ENCODE measurements around the gene HSPA1B. TPM values are rescaled to one million over a fixed set of nuclear protein-coding genes. Genes with fewer than 3 reads are reported as not detected.
"Not testable (repeated sequence)": the region's sequence is repeated elsewhere in the genome, so short reads cannot be mapped to it uniquely, and the experiment has no call there.

HSPA1B gene
- total RNA-seq, 1 donor from 2014 or later = 155 TPM

- DNase-seq (ENCODE audit: low spot score) = no peak
- Mint-ChIP-seq H3K27ac (peak overlapping the region; percentile 67), H3K4me1 (ENCODE audit: low read depth) (peaks cover 49% of the 10 kb centered on the region), H3K36me3 (ENCODE audit: low read depth) (peaks cover 54% of the 10 kb centered on the region), H3K4me3 (peak overlapping the region; percentile 94), H3K27me3 (ENCODE audit: insufficient read depth) (no peaks in the 10 kb centered on the region), H3K9me3 (no peaks in the 10 kb centered on the region)
- intact Hi-C loops (cut with micrococcal nuclease) = no loop called here
These were observed 10.0 kb downstream of the HSPA1B start for GRCh38 chr6:31837369-31838113.

- peaks cover 54% of the 10 kb centered on the region for H3K36me3 Mint-ChIP-seq (ENCODE audit: low read depth)
- DNase-seq (ENCODE audit: low spot score); intact Hi-C loops (cut with micrococcal nuclease); H3K27me3 Mint-ChIP-seq (ENCODE audit: insufficient read depth); H3K9me3 Mint-ChIP-seq; H3K27ac Mint-ChIP-seq: not testable (repeated sequence)
- H3K4me3 Mint-ChIP-seq = peak overlapping the region; percentile 94
- H3K4me1 Mint-ChIP-seq (ENCODE audit: low read depth) = peaks cover 49% of the 10 kb centered on the region
These were observed 10.6 kb downstream of the HSPA1B start for GRCh38 chr6:31838114-31838553.

GRCh38 chr6:31838968-31839367 lies 11.4 kb downstream of the HSPA1B start:
- no peaks in the 10 kb centered on the region for H3K27me3 Mint-ChIP-seq (ENCODE audit: insufficient read depth)
- peak overlapping the region; percentile 59 for H3K4me3 Mint-ChIP-seq
- H3K27ac Mint-ChIP-seq = no peak overlapping the region
- peaks cover 49% of the 10 kb centered on the region for H3K4me1 Mint-ChIP-seq (ENCODE audit: low read depth)
- DNase-seq (ENCODE audit: low spot score) = no peak
- no peaks in the 10 kb centered on the region for H3K9me3 Mint-ChIP-seq
- intact Hi-C loops (cut with micrococcal nuclease) = no loop called here
- H3K36me3 Mint-ChIP-seq (ENCODE audit: low read depth) = peaks cover 54% of the 10 kb centered on the region

GRCh38 chr6:31839779-31840126 lies 12.2 kb downstream of the HSPA1B start:
- H3K36me3 Mint-ChIP-seq (ENCODE audit: low read depth) = peaks cover 52% of the 10 kb centered on the region
- intact Hi-C loops (cut with micrococcal nuclease) = not testable (repeated sequence)

GRCh38 chr6:31842053-31842452 lies 14.5 kb downstream of the HSPA1B start:
- Mint-ChIP-seq H3K36me3 (ENCODE audit: low read depth) (peaks cover 39% of the 10 kb centered on the region), H3K27me3 (ENCODE audit: insufficient read depth) (no peaks in the 10 kb centered on the region), H3K4me1 (ENCODE audit: low read depth) (peaks cover 24% of the 10 kb centered on the region), H3K9me3 (no peaks in the 10 kb centered on the region), H3K4me3 (no peak overlapping the region), H3K27ac (no peak overlapping the region)
- intact Hi-C loops (cut with micrococcal nuclease) = no loop called here
- no peak for DNase-seq (ENCODE audit: low spot score)

More at GRCh38 chr6:31839779-31840126, 12.2 kb downstream of the HSPA1B start:
- H3K9me3 Mint-ChIP-seq; DNase-seq (ENCODE audit: low spot score); H3K27me3 Mint-ChIP-seq (ENCODE audit: insufficient read depth); H3K27ac Mint-ChIP-seq; H3K4me3 Mint-ChIP-seq: not testable (repeated sequence)
- peaks cover 41% of the 10 kb centered on the region for H3K4me1 Mint-ChIP-seq (ENCODE audit: low read depth)

- Mint-ChIP-seq H3K9me3 (no peaks in the 10 kb centered on the region), H3K36me3 (ENCODE audit: low read depth) (peaks cover 21% of the 10 kb centered on the region), H3K4me1 (ENCODE audit: low read depth) (peaks cover 10% of the 10 kb centered on the region), H3K27me3 (ENCODE audit: insufficient read depth) (peaks cover 4% of the 10 kb centered on the region), H3K27ac (no peak overlapping the region), H3K4me3 (no peak overlapping the region)
- DNase-seq (ENCODE audit: low spot score) = no peak
- intact Hi-C loops (cut with micrococcal nuclease) = no loop called here
These were observed 17.0 kb downstream of the HSPA1B start for GRCh38 chr6:31844507-31844906.

- intact Hi-C loops (cut with micrococcal nuclease) = no loop called here
- Mint-ChIP-seq H3K27me3 (ENCODE audit: insufficient read depth) (peaks cover 4% of the 10 kb centered on the region), H3K9me3 (no peaks in the 10 kb centered on the region), H3K36me3 (ENCODE audit: low read depth) (peaks cover 6% of the 10 kb centered on the region), H3K27ac (no peak overlapping the region), H3K4me3 (no peak overlapping the region), H3K4me1 (ENCODE audit: low read depth) (no peaks in the 10 kb centered on the region)
- no peak for DNase-seq (ENCODE audit: low spot score)
These were observed 19.9 kb downstream of the HSPA1B start for GRCh38 chr6:31847276-31847978.

- H3K27me3 Mint-ChIP-seq (ENCODE audit: insufficient read depth) = peaks cover 4% of the 10 kb centered on the region
- H3K36me3 Mint-ChIP-seq (ENCODE audit: low read depth) = peaks cover 4% of the 10 kb centered on the region
- no peak overlapping the region for H3K4me3 Mint-ChIP-seq
- intact Hi-C loops (cut with micrococcal nuclease) = no loop called here
- H3K27ac Mint-ChIP-seq = no peak overlapping the region
- DNase-seq (ENCODE audit: low spot score) = no peak
- peaks cover 5% of the 10 kb centered on the region for H3K9me3 Mint-ChIP-seq
- no peaks in the 10 kb centered on the region for H3K4me1 Mint-ChIP-seq (ENCODE audit: low read depth)
These were observed 23.4 kb downstream of the HSPA1B start for GRCh38 chr6:31850765-31851484.

GRCh38 chr6:31851485-31851832 lies 23.9 kb downstream of the HSPA1B start:
- H3K4me3 Mint-ChIP-seq = no peak overlapping the region
- peaks cover 4% of the 10 kb centered on the region for H3K27me3 Mint-ChIP-seq (ENCODE audit: insufficient read depth)
- no peak for DNase-seq (ENCODE audit: low spot score)
- H3K36me3 Mint-ChIP-seq (ENCODE audit: low read depth) = peaks cover 4% of the 10 kb centered on the region
- intact Hi-C loops (cut with micrococcal nuclease) = no loop called here
- H3K9me3 Mint-ChIP-seq = peaks cover 5% of the 10 kb centered on the region
- no peak overlapping the region for H3K27ac Mint-ChIP-seq
- no peaks in the 10 kb centered on the region for H3K4me1 Mint-ChIP-seq (ENCODE audit: low read depth)

GRCh38 chr6:31851980-31852718 lies 24.6 kb downstream of the HSPA1B start:
- H3K27me3 Mint-ChIP-seq (ENCODE audit: insufficient read depth); H3K9me3 Mint-ChIP-seq; intact Hi-C loops (cut with micrococcal nuclease); H3K36me3 Mint-ChIP-seq (ENCODE audit: low read depth); H3K4me3 Mint-ChIP-seq; H3K27ac Mint-ChIP-seq; DNase-seq (ENCODE audit: low spot score); H3K4me1 Mint-ChIP-seq (ENCODE audit: low read depth): not testable (repeated sequence)

GRCh38 chr6:31857774-31858173 lies 30.2 kb downstream of the HSPA1B start:
- DNase-seq (ENCODE audit: low spot score); intact Hi-C loops (cut with micrococcal nuclease): not testable (repeated sequence)

GRCh38 chr6:31858707-31859106 lies 31.2 kb downstream of the HSPA1B start:
- Mint-ChIP-seq H3K27me3 (ENCODE audit: insufficient read depth) (peaks cover 3% of the 10 kb centered on the region), H3K9me3 (no peaks in the 10 kb centered on the region), H3K27ac (no peak overlapping the region), H3K36me3 (ENCODE audit: low read depth) (peaks cover 11% of the 10 kb centered on the region), H3K4me3 (no peak overlapping the region), H3K4me1 (ENCODE audit: low read depth) (peaks cover 24% of the 10 kb centered on the region)
- intact Hi-C loops (cut with micrococcal nuclease) = no loop called here
- DNase-seq (ENCODE audit: low spot score) = no peak

More at GRCh38 chr6:31857774-31858173, 30.2 kb downstream of the HSPA1B start:
- not testable (repeated sequence) for H3K9me3 Mint-ChIP-seq; H3K27ac Mint-ChIP-seq; H3K4me3 Mint-ChIP-seq; H3K27me3 Mint-ChIP-seq (ENCODE audit: insufficient read depth)
- peaks cover 11% of the 10 kb centered on the region for H3K36me3 Mint-ChIP-seq (ENCODE audit: low read depth)
- peaks cover 18% of the 10 kb centered on the region for H3K4me1 Mint-ChIP-seq (ENCODE audit: low read depth)
